ENCODE data around the gene LRRC59.

LRRC59 gene

DNA sequence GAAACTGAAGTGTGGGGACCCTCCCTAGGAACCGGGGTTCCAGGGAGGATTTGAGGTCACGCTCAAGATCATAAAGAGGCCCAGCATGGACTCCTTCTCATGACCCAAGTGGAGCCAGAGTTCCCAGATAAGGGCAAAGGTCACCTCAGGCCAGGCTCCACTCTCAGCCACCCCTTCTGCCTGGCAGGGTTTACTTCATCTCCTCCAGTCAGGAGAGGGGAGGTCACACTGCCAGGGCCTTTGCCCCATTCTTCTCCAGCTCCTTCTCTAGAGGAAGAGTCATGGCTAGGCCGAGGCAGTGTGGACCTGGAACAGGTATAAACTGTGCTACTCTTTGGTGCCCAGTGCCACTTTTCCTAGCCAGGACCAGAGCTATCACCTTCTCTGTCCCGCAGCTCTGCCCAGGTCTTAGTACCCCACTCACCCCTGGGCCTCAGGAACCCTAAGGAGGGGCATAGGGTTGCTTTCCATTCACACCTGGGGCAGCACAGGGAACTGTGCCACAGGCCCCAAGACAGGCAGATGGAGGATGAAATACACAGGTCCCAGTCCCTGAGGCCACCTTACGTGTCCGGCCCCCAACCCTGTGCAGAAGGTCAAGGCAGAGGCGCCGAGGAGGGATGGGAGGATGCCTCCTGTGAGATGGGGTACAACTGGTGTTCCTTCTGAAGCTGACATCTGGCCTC is 27.8 kb upstream of the LRRC59 start:
- H3K27me3 ChIP-seq (replicated peaks in 2 of 5; ENCODE audit: control insufficient read depth in 4 of 5, insufficient read depth in 5 of 5, low read length in 4 of 5) = no peaks in the 10 kb centered on the region
- no peaks in the 10 kb centered on the region for H3K9me3 ChIP-seq (ENCODE audit: control extremely low read depth in 1 of 5, control insufficient read depth in 4 of 5, insufficient read depth in 2 of 5, low read depth in 1 of 5, low read length in 4 of 5)
- H3K4me3 ChIP-seq (ENCODE audit: control insufficient read depth in 1 of 7, extremely low read depth in 1 of 7, insufficient read depth in 4 of 7, low read depth in 2 of 7, low read length in 6 of 7) = peak overlapping the region in 6 of 7 experiments; percentile 31 to 85 (median 76)
- H3K27ac ChIP-seq (ENCODE audit: insufficient read depth in 1 of 2, low read depth in 1 of 2, low read length in 2 of 2, poor library complexity in 1 of 2, severe bottlenecking in 2 of 2) = peak overlapping the region in 1 of 2 experiments; percentile 34
- 86% methylated on average over 8 of the region's 8 CpGs for WGBS (ENCODE audit: insufficient coverage)
- H3K4me1 ChIP-seq (ENCODE audit: control extremely low read depth in 1 of 4, control insufficient read depth in 4 of 4, insufficient read depth in 4 of 4, low read length in 3 of 4) = peaks cover 15 to 59% (median 48%) of the 10 kb centered on the region in 4 experiments
- peaks cover 0 to 2% (median 0%) of the 10 kb centered on the region in 4 experiments for H3K36me3 ChIP-seq (ENCODE audit: control insufficient read depth in 4 of 4, insufficient read depth in 4 of 4, low read length in 3 of 4)
- POLR2A ChIA-PET = interaction anchor here (0.5 to 1.8 kb wide), 2 partner anchors 28 to 1821 kb away, joined by 3 to 8 read pairs; partner anchors contain the start of gene LRRC59
- DNase-seq = no peak
- CTCF ChIA-PET = interaction anchor here (0.9 to 2.7 kb wide), 3 partner anchors 11 to 63 kb away, joined by 3 to 16 read pairs (median 5); partner anchors contain the start of gene LRRC59

- Histone ChIP-seq H3K4me3 (ENCODE audit: control insufficient read depth in 1 of 7, extremely low read depth in 1 of 7, insufficient read depth in 4 of 7, low read depth in 2 of 7, low read length in 6 of 7) (peak overlapping the region in 1 of 7 experiments; percentile 17), H3K4me1 (ENCODE audit: control extremely low read depth in 1 of 4, control insufficient read depth in 4 of 4, insufficient read depth in 4 of 4, low read length in 3 of 4) (peaks cover 15 to 59% (median 48%) of the 10 kb centered on the region in 4 experiments), H3K36me3 (ENCODE audit: control insufficient read depth in 4 of 4, insufficient read depth in 4 of 4, low read length in 3 of 4) (no peaks in the 10 kb centered on the region), H3K27ac (ENCODE audit: insufficient read depth in 1 of 2, low read depth in 1 of 2, low read length in 2 of 2, poor library complexity in 1 of 2, severe bottlenecking in 2 of 2) (no peak overlapping the region), H3K9me3 (ENCODE audit: control extremely low read depth in 1 of 5, control insufficient read depth in 4 of 5, insufficient read depth in 2 of 5, low read depth in 1 of 5, low read length in 4 of 5) (no peaks in the 10 kb centered on the region), H3K27me3 (replicated peaks in 2 of 5; ENCODE audit: control insufficient read depth in 4 of 5, insufficient read depth in 5 of 5, low read length in 4 of 5) (no peaks in the 10 kb centered on the region)
- DNase-seq = no peak
- WGBS (ENCODE audit: insufficient coverage) = 90% methylated on average over 7 of the region's 9 CpGs
- POLR2A ChIA-PET = no interaction called here
- CTCF ChIA-PET = no interaction called here
Observed at GRCh38 chr17:50424246-50424995, 27.1 kb upstream of the LRRC59 start.

DNA sequence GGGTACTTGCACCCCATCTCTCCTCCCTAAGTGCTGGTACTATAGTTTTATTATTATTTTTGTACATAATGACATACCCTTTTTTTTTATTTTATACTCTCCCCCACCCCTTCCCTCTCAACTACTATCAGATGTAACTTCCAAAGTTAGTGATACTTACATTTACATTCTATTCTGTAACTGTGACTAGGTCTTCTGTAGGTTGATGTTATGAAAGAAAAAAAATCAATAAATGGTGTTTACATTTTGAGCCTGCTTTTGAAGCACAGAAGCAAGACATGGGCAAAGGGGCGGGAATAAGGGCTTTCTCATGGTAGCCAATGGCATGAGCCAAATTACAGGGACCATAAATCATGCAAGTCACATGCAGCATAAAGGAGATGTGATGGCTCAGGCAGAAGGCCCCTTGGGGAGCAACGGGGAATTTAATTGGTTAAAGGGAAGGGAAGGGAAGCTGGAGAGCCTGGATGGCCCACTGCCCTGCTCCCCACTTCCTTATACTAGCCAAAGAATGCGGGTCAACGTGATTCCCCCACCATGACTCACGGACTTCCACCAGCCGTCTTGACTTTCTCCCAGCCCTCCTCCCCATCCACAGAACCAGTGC is 26.3 kb upstream of the LRRC59 start:
- Histone ChIP-seq H3K4me1 (ENCODE audit: control extremely low read depth in 1 of 4, control insufficient read depth in 4 of 4, insufficient read depth in 4 of 4, low read length in 3 of 4) (peaks cover 15 to 59% (median 48%) of the 10 kb centered on the region in 4 experiments), H3K27ac (ENCODE audit: insufficient read depth in 1 of 2, low read depth in 1 of 2, low read length in 2 of 2, poor library complexity in 1 of 2, severe bottlenecking in 2 of 2) (no peak overlapping the region), H3K36me3 (ENCODE audit: control insufficient read depth in 4 of 4, insufficient read depth in 4 of 4, low read length in 3 of 4) (no peaks in the 10 kb centered on the region), H3K27me3 (replicated peaks in 2 of 5; ENCODE audit: control insufficient read depth in 4 of 5, insufficient read depth in 5 of 5, low read length in 4 of 5) (no peaks in the 10 kb centered on the region), H3K9me3 (ENCODE audit: control extremely low read depth in 1 of 5, control insufficient read depth in 4 of 5, insufficient read depth in 2 of 5, low read depth in 1 of 5, low read length in 4 of 5) (no peaks in the 10 kb centered on the region), H3K4me3 (ENCODE audit: control insufficient read depth in 1 of 7, extremely low read depth in 1 of 7, insufficient read depth in 4 of 7, low read depth in 2 of 7, low read length in 6 of 7) (no peak overlapping the region)
- POLR2A ChIA-PET = no interaction called here
- 59% methylated on average over 5 of the region's 6 CpGs for WGBS (ENCODE audit: insufficient coverage)
- peak; percentile 38 to 77 (median 69) for DNase-seq
- CTCF ChIA-PET = no interaction called here

- Histone ChIP-seq H3K36me3 (ENCODE audit: control insufficient read depth in 4 of 4, insufficient read depth in 4 of 4, low read length in 3 of 4) (no peaks in the 10 kb centered on the region), H3K4me1 (ENCODE audit: control extremely low read depth in 1 of 4, control insufficient read depth in 4 of 4, insufficient read depth in 4 of 4, low read length in 3 of 4) (peaks cover 15 to 56% (median 45%) of the 10 kb centered on the region in 4 experiments), H3K9me3 (ENCODE audit: control extremely low read depth in 1 of 5, control insufficient read depth in 4 of 5, insufficient read depth in 2 of 5, low read depth in 1 of 5, low read length in 4 of 5) (no peaks in the 10 kb centered on the region), H3K27me3 (replicated peaks in 2 of 5; ENCODE audit: control insufficient read depth in 4 of 5, insufficient read depth in 5 of 5, low read length in 4 of 5) (no peaks in the 10 kb centered on the region), H3K27ac (ENCODE audit: insufficient read depth in 1 of 2, low read depth in 1 of 2, low read length in 2 of 2, poor library complexity in 1 of 2, severe bottlenecking in 2 of 2) (no peak overlapping the region), H3K4me3 (ENCODE audit: control insufficient read depth in 1 of 7, extremely low read depth in 1 of 7, insufficient read depth in 4 of 7, low read depth in 2 of 7, low read length in 6 of 7) (no peak overlapping the region)
- CTCF ChIA-PET = interaction anchor here (0.6 to 2.1 kb wide), 2 partner anchors 25 to 64 kb away, joined by 3 to 8 read pairs; partner anchors contain the start of gene LRRC59
- WGBS (ENCODE audit: insufficient coverage) = no CpG with 5 or more reads among the region's 2 CpGs
- POLR2A ChIA-PET = no interaction called here
- DNase-seq = no peak
Observed at GRCh38 chr17:50422738-50423137, 25.4 kb upstream of the LRRC59 start.

DNA sequence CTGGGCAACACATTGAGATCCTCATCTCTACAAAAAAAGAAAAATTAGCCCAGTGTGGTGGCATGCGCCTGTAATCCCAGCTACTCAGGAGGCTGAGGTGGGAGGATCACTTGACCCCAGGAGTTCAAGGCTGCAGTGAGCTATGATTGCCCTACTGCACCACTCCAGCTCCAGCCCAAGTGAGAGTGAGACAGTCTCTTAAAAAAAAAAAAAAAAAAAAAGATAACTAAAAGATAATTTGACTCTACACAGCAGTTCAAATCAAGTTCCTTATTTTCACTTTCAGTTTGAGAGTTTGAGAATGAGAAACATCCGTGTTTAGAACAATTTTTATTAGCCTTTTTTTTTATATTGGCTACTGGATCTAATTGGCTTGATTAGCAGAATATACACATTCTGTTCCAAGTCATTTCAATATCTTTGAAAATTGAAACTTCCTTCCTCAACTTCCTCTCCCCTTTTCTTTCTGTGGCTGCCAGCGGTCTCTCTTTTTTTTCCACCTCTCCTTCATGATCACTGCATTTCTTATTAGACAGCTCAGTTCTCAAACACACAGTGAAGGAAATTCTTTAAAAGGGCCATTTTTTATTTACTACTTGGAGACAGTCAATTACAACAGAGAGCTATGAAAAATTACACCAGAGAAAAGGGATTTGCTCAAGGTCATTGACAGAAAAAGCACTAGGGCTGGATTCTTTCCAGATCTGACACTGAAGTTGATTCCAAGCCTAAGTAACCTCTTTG is 24.2 kb upstream of the LRRC59 start:
- Histone ChIP-seq H3K9me3 (ENCODE audit: control extremely low read depth in 1 of 5, control insufficient read depth in 4 of 5, insufficient read depth in 2 of 5, low read depth in 1 of 5, low read length in 4 of 5) (no peaks in the 10 kb centered on the region), H3K27ac (ENCODE audit: insufficient read depth in 1 of 2, low read depth in 1 of 2, low read length in 2 of 2, poor library complexity in 1 of 2, severe bottlenecking in 2 of 2) (peak overlapping the region; percentile 50 to 88), H3K4me1 (ENCODE audit: control extremely low read depth in 1 of 4, control insufficient read depth in 4 of 4, insufficient read depth in 4 of 4, low read length in 3 of 4) (peaks cover 6 to 43% (median 33%) of the 10 kb centered on the region in 4 experiments), H3K4me3 (ENCODE audit: control insufficient read depth in 1 of 7, extremely low read depth in 1 of 7, insufficient read depth in 4 of 7, low read depth in 2 of 7, low read length in 6 of 7) (peak overlapping the region in 6 of 7 experiments; percentile 53 to 72 (median 64)), H3K27me3 (replicated peaks in 2 of 5; ENCODE audit: control insufficient read depth in 4 of 5, insufficient read depth in 5 of 5, low read length in 4 of 5) (no peaks in the 10 kb centered on the region), H3K36me3 (ENCODE audit: control insufficient read depth in 4 of 4, insufficient read depth in 4 of 4, low read length in 3 of 4) (no peaks in the 10 kb centered on the region)
- ChIA-PET POLR2A (interaction anchor here (0.6 to 0.7 kb wide), 2 partner anchors 57 to 183 kb away, joined by 3 read pairs; no protein-coding TSS in a partner anchor), CTCF (interaction anchor here (0.6 to 2.1 kb wide), 5 partner anchors 17 to 57 kb away, joined by 3 to 8 read pairs (median 3); partner anchors contain the start of genes CHAD and LRRC59)
- peak; percentile 34 to 62 (median 52) for DNase-seq
- no CpG with 5 or more reads among the region's 3 CpGs for WGBS (ENCODE audit: insufficient coverage)

DNA sequence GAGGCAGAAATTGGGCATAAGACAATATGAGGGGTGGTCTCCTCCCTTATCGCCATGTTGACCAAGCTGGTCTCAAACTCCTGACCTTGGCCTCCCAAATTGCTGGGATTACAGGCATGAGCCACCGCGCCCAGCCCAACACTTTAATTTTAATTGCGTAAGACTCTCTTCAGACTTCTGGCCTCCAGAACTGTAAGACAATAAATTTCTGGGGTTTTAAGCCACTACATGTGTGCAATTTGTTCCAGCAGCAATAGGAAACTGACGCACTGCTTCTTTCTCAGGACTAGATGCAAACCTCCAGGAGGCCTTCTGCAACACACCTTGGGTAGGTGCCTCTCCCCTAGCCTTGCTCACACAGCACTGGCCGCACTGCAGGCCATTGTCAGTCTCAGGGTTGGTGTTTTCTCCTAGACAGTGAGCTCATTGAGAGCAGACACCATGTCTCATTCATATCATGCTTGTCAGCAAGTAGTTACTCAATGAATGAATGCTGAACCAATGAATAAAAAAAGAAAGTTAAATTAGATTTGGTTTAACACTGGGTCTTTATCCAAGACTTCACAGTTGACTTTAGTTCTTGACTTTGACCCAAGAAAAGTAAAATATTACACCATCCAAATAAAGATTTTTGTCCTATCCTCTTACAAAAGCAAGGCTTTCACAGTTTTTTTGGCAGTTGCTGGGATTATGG is 23.2 kb upstream of the LRRC59 start:
- Histone ChIP-seq H3K27ac (ENCODE audit: insufficient read depth in 1 of 2, low read depth in 1 of 2, low read length in 2 of 2, poor library complexity in 1 of 2, severe bottlenecking in 2 of 2) (peak overlapping the region in 1 of 2 experiments; percentile 88), H3K4me3 (ENCODE audit: control insufficient read depth in 1 of 7, extremely low read depth in 1 of 7, insufficient read depth in 4 of 7, low read depth in 2 of 7, low read length in 6 of 7) (peak overlapping the region in 3 of 7 experiments; percentile 57 to 72 (median 71)), H3K36me3 (ENCODE audit: control insufficient read depth in 4 of 4, insufficient read depth in 4 of 4, low read length in 3 of 4) (no peaks in the 10 kb centered on the region), H3K9me3 (ENCODE audit: control extremely low read depth in 1 of 5, control insufficient read depth in 4 of 5, insufficient read depth in 2 of 5, low read depth in 1 of 5, low read length in 4 of 5) (no peaks in the 10 kb centered on the region), H3K4me1 (ENCODE audit: control extremely low read depth in 1 of 4, control insufficient read depth in 4 of 4, insufficient read depth in 4 of 4, low read length in 3 of 4) (peaks cover 6 to 39% (median 29%) of the 10 kb centered on the region in 4 experiments), H3K27me3 (replicated peaks in 2 of 5; ENCODE audit: control insufficient read depth in 4 of 5, insufficient read depth in 5 of 5, low read length in 4 of 5) (no peaks in the 10 kb centered on the region)
- POLR2A ChIA-PET = no interaction called here
- WGBS (ENCODE audit: insufficient coverage) = 98% methylated on average over 6 of the region's 6 CpGs
- CTCF ChIA-PET = interaction anchor here (1.2 to 1.4 kb wide), 2 partner anchors 31 to 48 kb away, joined by 3 to 4 read pairs; partner anchors contain the start of gene CHAD
- no peak for DNase-seq

All from common myeloid progenitor, CD34-positive (primary cell).